HEK293T (cell line): ENCODE results near the gene P2RX4.

Source experiments
- CTCF ChIA-PET: fragments of 350-600 bp; formaldehyde crosslinking; extraction: SDS; loops from one replicate; lab custom pipeline; 2021; ENCODE audit warnings: antibody characterized with exemption, inconsistent platforms; lab: Yijun Ruan, JAX
- POLR2A ChIA-PET: fragments of 350-600 bp; formaldehyde crosslinking; extraction: SDS; loops from one replicate; lab custom pipeline; 2020; ENCODE audit warnings: antibody characterized with exemption, inconsistent platforms; lab: Yijun Ruan, JAX
- DNase-seq: peaks from one replicate; pipeline ENCODE4 v3.0.0; 2012; ENCODE audit warnings: mixed read lengths; ENCODE audit errors: extremely low spot score
- ARNT ChIP-seq: fragments of 450-650 bp; IDR thresholded peaks from 2 replicates; pipeline ENCODE4 v1.6.1; 2017; ENCODE audit warnings: mild to moderate bottlenecking
- BHLHE40 ChIP-seq: fragments of 450-650 bp; IDR thresholded peaks from 2 replicates; pipeline ENCODE4 v1.6.1; 2016; ENCODE audit warnings: mild to moderate bottlenecking, moderate library complexity, borderline replicate concordance
- CTBP1 ChIP-seq: fragments of 450-650 bp; IDR thresholded peaks from 2 replicates; pipeline ENCODE4 v1.6.1; 2016; ENCODE audit warnings: borderline replicate concordance
- ELF4 ChIP-seq: fragments of 450-650 bp; IDR thresholded peaks from 2 replicates; pipeline ENCODE4 v1.6.1; 2017; ENCODE audit warnings: antibody characterized with exemption
- FOXA1 ChIP-seq: fragments of 450-650 bp; IDR thresholded peaks from 2 replicates; pipeline ENCODE4 v1.6.1; 2016; ENCODE audit warnings: mild to moderate bottlenecking
- FOXK2 ChIP-seq: fragments of 450-650 bp; IDR thresholded peaks from 2 replicates; pipeline ENCODE4 v1.6.1; 2016; ENCODE audit warnings: mild to moderate bottlenecking
- FOXM1 ChIP-seq: fragments of 450-650 bp; IDR thresholded peaks from 2 replicates; pipeline ENCODE4 v1.6.1; 2017; ENCODE audit warnings: mild to moderate bottlenecking, borderline replicate concordance
- HDGF ChIP-seq: fragments of 450-650 bp; IDR thresholded peaks from 2 replicates; pipeline ENCODE4 v1.6.1; 2017; ENCODE audit warnings: antibody characterized with exemption, borderline replicate concordance
- L3MBTL2 ChIP-seq: fragments of 450-650 bp; conservative IDR thresholded peaks from 2 replicates; pipeline ENCODE4 v1.6.1; 2016; ENCODE audit warnings: mild to moderate bottlenecking
- LEF1 ChIP-seq: fragments of 450-650 bp; IDR thresholded peaks from 2 replicates; pipeline ENCODE4 v1.6.1; 2017; ENCODE audit warnings: mild to moderate bottlenecking, borderline replicate concordance
- NFRKB ChIP-seq: fragments of 450-650 bp; IDR thresholded peaks from 2 replicates; pipeline ENCODE4 v1.6.1; 2016; ENCODE audit warnings: mild to moderate bottlenecking, moderate library complexity
- SP1 ChIP-seq: fragments of 450-650 bp; IDR thresholded peaks from 2 replicates; pipeline ENCODE4 v1.6.1; 2017
- SUZ12 ChIP-seq: fragments of 450-650 bp; IDR thresholded peaks from 2 replicates; pipeline ENCODE4 v1.6.1; 2016; ENCODE audit warnings: mild to moderate bottlenecking
- TARDBP ChIP-seq: fragments of 450-650 bp; IDR thresholded peaks from 2 replicates; pipeline ENCODE4 v1.6.1; 2016
- ZNF384 ChIP-seq: fragments of 450-650 bp; IDR thresholded peaks from 2 replicates; pipeline ENCODE4 v1.6.1; 2016
- TF ChIP-seq, protein P1 (sequence below): fragments of 450-650 bp; IDR thresholded peaks from 2 replicates; pipeline ENCODE4 v1.6.1; 2016

P2RX4 gene

DNA sequence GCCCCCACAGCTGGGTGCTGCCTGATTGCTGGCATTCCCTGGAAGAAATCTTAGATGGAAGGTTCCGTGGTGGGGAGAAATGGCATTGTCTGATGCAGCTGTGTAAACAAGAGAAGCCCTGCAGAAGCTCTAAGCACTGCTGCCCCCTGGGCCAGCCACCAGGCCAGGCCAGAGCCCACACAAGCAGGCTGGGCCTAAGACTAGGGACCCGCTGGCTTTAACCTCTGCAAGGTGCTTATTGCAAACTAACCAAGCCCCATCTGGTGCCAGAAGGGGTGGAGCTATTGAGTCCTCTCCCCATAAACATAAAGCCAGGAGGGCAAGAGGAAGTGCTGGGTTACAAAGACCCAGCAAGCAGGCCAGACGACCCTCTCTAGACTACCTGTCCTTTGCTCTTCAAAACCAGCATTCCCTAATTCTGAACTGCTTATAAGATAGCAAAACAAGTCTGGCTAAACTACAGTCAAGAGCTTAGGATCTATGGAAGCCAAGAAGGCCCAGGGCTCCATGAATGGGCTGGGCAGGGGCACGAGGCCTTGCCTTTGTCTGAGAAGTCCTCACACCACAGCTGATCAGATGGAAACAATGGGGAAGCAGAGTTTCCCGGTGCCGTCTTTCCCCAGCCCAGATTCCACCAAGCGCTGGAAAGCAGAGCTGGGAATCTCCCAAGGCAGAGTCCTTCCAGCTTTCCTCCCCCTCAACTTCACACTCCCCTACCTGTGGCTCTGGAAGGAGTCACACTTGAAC, 28.8 kb downstream of the P2RX4 start:
- ChIA-PET POLR2A (interaction anchor here (0.8 to 1.5 kb wide), 2 partner anchors 12 to 658 kb away, joined by 3 to 4 read pairs; partner anchors contain the start of gene POP5), CTCF (interaction anchor here (0.5 kb wide), 1 partner anchor 120 kb away, joined by 3 read pairs; no protein-coding TSS in a partner anchor)
- no peak for TF ChIP-seq TARDBP
- DNase-seq = no peak

- POLR2A ChIA-PET = interaction anchor here (0.8 kb wide), 1 partner anchor 658 kb away, joined by 3 read pairs; the partner anchor contains the start of gene POP5
- no peak for DNase-seq
- CTCF ChIA-PET = no interaction called here
- TF ChIP-seq TARDBP (no peak), BHLHE40 (no peak), LEF1 (no peak), SUZ12 (no peak), CTBP1 (no peak), ZNF384 (no peak), HDGF (no peak), ARNT (no peak), FOXK2 (no peak), ELF4 (no peak)
- TF ChIP-seq, protein P1, sequence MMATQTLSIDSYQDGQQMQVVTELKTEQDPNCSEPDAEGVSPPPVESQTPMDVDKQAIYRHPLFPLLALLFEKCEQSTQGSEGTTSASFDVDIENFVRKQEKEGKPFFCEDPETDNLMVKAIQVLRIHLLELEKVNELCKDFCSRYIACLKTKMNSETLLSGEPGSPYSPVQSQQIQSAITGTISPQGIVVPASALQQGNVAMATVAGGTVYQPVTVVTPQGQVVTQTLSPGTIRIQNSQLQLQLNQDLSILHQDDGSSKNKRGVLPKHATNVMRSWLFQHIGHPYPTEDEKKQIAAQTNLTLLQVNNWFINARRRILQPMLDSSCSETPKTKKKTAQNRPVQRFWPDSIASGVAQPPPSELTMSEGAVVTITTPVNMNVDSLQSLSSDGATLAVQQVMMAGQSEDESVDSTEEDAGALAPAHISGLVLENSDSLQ = no peak
These were observed 29.6 kb downstream of the P2RX4 start for GRCh38 chr12:121239351-121240061.

GRCh38 chr12:121240062-121240420, 30.1 kb downstream of the P2RX4 start:
- TF ChIP-seq NFRKB = no peak
- no peak for TF ChIP-seq FOXA1
- no peak for TF ChIP-seq HDGF

DNA sequence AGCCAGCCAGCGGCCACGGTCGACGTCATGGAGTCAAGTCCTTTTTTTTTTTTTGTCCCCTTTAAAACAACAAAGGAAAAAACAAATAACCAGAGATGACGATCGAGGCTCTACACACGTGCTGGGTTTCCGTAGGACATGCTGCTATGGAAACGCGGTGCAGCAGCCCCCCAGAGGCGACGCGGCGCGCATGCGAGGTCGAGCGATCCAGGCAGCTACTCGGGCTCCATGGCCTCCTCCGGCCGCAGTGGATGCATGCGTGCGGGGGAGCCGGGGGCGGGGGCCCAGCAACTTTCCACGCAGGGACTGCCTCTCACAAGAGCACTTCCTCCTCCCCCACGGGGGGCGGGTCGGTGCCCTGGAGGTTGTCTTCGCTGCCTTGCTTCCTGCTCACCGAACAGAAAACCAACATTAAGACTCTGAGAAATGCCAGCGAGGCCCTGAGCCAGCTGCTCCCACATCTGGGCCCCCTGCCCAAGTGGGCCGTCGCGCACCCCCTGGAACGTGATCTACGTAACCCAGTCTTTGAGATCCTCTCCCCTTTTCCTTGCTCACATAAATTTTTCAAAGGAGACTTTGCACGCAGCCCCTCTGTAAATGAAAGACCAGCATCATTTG, 30.7 kb downstream of the P2RX4 start:
- TF ChIP-seq SP1 (no peak), HDGF (no peak), ELF4 (no peak), FOXK2 (no peak), FOXA1 (no peak), BHLHE40 (no peak), TARDBP (no peak), NFRKB (no peak), ARNT (no peak), L3MBTL2 (no peak), SUZ12 (no peak), LEF1 (no peak), ZNF384 (no peak), FOXM1 (no peak), CTBP1 (no peak)
- TF ChIP-seq, protein P1 = no peak
- no peak for DNase-seq
- ChIA-PET POLR2A (no interaction called here), CTCF (no interaction called here)

More at GRCh38 chr12:121240062-121240420, 30.1 kb downstream of the P2RX4 start:
- ChIA-PET CTCF (no interaction called here), POLR2A (no interaction called here)
- DNase-seq = no peak

- DNase-seq = no peak
- TF ChIP-seq ARNT (no peak), NFRKB (no peak), CTBP1 (no peak), BHLHE40 (no peak), SP1 (no peak), FOXM1 (no peak), L3MBTL2 (no peak), TARDBP (no peak), LEF1 (no peak), FOXK2 (no peak)
- TF ChIP-seq, protein P1 = no peak
- ChIA-PET CTCF (no interaction called here), POLR2A (no interaction called here)
These were observed 31.4 kb downstream of the P2RX4 start for GRCh38 chr12:121241156-121241970.

DNA sequence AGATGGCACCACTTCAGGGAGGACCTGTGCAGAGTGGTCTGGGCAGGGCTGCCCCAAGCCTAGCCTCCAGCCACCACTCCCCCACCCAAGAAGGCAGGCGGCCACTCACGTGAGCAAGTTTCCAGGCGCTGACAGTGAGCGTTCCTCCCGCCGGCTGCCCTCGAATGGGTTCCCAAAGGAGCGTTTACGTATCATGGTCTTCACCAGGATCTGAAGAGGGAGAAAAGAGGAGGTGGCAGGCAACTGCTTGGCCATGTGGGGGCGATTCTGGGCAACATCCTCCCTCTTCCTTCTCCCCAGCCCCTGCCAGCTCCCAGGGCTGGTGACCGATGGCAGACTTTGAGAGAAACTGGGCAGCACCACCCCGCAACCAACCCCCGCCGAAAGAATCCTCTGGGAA, 35.1 kb downstream of the P2RX4 start:
- POLR2A ChIA-PET = no interaction called here
- CTCF ChIA-PET = no interaction called here
- no peak for TF ChIP-seq SP1
- no peak for TF ChIP-seq L3MBTL2
- no peak for TF ChIP-seq LEF1
- no peak for TF ChIP-seq FOXK2
- TF ChIP-seq ELF4 = no peak
- no peak for TF ChIP-seq CTBP1
- TF ChIP-seq FOXA1 = no peak
- TF ChIP-seq, protein P1 = no peak
- no peak for TF ChIP-seq HDGF
- no peak for TF ChIP-seq ARNT
- TF ChIP-seq NFRKB = no peak
- no peak for TF ChIP-seq FOXM1
- TF ChIP-seq TARDBP = no peak
- TF ChIP-seq ZNF384 = no peak
- TF ChIP-seq BHLHE40 = no peak
- no peak for TF ChIP-seq SUZ12
- DNase-seq = no peak
